HG03280 (cell line): ENCODE results near the gene MYOG.

Source experiments
- ATAC-seq: cut with Tn5 transposase; IDR thresholded peaks from one replicate; pipeline ENCODE4 v1.9.1; 2021; ENCODE audit warnings: mild to moderate bottlenecking, moderate library complexity; ENCODE audit not compliant: unreplicated experiment

Gene MYOG

DNA sequence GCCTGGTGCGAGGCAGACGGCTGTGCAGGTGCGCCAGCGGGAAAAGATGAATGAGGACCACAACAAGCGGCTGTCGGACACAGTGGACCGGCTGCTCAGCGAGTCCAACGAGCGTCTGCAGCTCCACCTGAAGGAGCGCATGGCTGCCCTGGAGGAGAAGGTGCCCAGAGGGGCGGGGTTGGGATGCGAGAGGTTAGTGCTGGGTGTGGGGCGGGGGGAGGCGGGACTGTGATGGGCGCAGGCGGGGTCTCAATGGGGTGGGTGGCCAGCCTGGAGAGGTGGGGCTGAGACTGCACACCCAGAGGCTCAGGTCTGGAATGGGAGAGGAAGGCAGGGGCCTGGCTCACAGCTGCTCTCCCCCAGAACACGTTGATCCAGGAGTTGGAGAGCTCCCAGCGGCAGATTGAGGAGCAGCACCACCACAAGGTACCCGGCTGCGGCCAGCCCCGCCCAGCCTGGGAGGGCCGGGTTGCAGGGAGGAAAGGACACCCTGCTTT lies 37.2 kb downstream of the MYOG start:
- ATAC-seq, result no peak

DNA sequence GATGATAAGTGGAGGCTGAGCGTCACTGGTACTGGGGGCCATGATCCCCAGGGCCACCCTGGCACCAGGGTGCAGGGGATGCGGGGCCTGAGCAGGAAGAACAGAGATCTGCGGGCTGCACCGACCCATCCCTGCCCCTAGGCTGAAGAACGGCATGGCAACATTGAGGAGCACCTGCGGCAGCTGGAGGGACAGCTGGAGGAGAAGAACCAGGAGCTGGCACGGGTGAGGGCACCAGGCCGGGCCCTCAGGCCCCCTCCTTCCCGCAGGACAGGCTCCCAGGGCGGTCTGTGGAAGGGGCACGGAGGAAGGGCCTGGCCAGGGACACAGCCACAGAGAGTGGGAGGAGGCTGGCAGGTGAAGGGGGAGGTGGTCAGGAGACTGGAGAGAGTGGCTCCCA lies 37.7 kb downstream of the MYOG start:
- no peak for ATAC-seq

DNA sequence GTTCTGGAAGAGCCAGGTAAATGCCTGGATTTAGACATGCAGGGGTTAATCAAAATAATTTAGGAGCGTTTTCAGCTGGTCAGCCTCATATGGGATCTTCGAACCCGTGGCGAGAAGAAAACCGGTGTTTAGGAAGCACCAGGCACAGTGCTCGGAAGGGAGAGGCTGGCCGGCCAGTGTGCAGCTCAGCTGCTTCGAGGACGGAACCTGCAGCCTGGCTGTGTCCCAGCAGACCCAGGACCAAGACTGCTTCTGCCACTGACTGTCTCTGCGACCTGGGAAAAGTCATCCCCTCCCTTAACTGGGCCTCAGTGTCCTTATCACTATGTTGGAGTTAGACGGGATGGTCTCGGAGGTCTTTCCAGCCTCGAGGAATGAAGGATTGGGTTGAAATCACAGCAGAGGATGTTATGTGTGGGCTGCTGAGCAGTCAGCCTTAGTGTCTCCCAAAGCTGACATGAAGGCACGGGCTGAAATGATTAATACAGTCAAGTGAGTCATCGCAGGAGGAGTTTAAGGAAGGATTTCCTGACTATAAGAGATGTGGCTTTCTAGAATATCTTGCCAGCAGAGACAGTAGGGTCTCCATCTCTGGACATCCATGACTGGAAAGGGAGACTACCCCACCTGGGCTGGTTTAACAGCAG lies 38.7 kb downstream of the MYOG start:
- ATAC-seq, result no peak

DNA sequence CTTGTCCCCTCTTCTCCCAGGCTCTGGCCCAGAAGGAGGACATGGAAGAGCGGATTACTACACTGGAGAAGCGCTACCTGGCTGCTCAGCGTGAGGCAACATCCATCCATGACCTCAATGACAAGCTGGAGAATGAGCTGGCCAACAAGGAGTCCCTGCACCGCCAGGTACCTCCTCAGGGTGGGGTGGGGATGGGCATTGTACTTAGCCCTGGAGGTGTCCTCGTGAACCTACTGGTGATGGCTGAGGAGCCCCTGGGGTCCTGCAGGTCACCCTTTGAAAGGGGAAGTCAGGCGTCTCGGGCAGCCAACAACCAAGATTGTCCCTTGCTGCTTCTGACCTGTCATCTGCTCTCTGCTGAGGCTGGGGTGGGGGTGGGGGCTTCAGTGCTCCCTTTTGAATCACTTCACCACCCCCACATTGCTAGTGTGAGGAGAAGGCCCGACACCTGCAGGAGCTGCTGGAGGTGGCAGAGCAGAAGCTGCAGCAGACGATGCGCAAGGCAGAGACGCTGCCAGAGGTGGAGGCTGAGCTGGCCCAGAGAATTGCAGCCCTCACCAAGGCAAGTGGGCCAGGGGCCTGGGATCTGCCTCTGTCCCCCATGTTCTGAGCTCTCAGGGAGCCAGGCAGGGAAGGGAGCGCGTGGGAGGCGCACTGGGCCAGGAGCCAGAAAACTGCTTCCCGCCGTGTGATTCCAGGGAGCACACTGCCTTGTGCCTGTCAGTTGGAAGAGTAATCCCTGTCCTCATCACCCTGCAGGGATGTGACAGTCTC lies 39.8 kb downstream of the MYOG start:
- ATAC-seq, result no peak

DNA sequence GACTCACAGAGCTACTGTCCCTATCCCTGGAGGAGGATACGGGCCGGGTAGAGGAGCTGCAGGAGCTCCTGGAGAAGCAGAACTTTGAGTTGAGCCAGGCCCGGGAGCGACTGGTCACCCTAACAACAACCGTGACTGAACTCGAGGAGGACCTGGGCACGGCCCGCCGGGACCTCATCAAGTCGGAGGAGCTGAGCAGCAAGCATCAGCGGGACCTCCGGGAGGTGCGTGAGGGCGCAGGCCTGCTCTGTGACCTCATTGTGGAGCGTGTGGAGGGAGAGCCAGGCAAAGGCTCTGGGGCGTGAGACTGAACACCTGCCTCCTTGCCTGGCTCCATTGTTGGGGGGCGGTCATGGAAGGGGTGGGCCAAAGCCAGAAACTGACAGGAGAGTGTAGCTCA lies 40.5 kb downstream of the MYOG start:
- no peak for ATAC-seq

DNA sequence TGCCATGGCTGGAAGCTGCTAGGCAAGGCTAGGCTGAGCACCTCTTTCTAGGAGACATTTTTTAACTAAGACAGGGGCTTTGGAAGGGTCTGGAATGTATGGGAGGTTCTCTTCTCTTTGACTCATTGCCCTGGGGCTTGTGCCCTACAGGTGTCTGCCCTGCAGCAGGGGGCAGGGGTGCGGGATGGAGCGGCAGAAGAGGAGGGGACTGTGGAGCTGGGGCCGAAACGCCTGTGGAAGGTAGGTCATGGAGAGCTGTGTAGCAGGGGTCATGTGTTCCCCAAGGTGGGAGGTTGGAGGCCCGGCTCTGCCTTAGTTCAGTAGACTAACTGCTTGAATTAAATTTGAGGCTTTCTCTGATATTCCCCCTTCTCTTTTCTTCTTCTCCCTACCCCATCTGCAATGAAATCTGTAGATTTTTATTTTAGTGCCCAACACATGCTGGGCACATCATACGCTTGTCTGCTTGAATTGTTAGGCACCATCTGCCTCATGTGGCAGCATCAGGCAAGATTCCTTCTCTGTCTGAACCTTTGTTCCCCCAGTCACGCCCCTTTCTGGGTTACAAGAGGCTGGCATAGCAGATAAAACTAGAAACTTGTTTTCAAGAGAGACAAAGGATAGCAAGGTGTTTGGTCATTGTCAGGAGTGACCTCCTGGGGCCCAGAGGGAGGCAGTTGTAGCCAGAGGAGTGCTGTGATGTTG lies 41.1 kb downstream of the MYOG start:
- no peak for ATAC-seq

DNA sequence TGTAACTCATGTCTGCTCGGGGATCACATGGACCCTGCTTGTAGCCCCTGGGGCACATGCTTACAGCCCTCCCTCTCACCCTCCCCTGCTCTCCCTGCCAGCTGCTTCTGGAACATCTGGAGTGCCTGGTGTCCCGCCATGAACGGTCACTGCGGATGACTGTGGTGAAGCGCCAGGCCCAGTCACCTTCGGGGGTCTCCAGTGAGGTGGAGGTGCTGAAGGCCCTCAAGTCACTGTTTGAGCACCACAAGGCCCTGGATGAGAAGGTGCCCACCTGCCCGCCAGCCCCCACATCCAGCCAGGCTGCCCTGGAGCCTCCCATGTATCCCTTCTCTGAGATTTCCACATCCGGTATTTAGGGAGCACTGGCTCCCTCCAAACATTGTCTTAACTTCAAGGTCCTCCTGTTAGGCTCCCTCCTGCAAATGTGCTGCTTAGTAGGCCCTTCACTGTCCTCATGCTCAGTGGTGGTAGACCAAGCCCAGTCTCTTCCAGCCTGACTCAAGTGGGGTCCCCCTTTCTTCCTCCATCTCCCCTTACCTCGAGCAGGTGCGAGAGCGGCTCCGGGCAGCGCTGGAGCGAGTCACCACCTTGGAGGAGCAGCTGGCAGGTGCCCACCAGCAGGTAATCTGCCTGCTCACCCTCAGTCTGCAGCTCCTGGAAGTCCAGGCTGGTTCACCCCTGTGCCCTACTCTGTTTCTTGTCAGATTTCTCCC lies 41.8 kb downstream of the MYOG start:
- no peak for ATAC-seq

DNA sequence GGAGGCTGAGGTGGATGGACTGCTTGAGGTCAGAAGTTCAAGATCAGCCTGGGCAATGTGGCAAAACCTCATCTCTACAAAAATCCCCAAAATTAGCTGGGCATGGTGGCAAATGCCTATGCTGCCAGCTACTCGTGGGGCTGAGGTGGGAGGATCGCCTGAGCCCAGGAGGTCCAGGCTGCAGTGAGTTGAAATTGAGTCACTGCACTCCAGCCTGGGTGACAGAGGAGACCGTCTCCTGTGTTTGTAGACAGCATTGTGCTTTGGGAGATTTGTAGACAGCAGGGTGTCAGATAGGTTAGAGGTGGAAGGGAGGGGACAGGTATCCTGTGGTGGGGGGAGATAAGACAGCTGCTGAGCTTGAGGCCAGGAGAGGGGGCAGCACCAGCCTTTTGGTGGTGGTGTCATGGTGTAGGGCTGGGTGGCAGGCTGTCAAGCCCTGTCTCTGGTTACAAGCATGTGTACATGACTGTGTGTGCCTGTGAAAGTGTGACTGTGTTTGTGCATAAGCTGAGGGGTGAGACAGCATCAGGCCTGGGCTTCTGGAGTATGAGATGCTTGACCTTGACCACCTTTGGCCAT lies 44.4 kb downstream of the MYOG start:
- no peak for ATAC-seq

DNA sequence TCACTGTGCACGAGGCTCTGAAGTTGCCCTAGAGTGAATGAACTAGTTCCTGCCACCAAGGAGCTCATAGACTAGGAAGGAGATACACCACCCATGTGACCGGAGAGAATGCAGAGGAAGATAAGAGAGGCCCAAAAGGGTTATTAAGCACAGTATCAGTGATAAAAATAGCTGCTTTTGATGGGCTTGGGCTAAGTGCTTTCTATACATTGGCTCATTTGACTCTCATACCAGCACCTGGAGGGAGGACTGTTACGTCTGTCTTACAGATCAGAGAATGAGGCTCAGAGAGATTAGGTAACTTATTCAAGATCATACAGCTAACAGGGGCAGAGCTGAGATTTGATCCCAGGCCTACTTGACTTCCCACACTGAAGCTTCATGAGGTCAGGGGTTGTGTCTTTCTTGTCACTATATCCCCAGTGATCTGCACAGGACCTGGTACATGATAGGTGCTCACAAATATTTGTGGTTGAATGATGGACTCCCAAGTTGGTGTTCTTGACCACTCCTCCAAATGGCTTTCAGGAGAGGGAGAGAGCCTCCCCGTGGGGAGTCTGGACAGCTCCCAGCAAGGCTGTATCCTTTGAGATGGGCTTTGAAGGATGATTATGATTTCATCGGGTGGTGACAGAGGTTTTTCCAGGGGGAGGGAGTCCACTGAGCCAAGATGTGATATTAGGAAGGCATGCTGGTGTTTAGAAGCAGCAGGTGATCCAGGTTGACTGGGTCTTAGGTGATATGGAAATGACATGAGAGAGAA lies 45.1 kb downstream of the MYOG start:
- no peak for ATAC-seq

DNA sequence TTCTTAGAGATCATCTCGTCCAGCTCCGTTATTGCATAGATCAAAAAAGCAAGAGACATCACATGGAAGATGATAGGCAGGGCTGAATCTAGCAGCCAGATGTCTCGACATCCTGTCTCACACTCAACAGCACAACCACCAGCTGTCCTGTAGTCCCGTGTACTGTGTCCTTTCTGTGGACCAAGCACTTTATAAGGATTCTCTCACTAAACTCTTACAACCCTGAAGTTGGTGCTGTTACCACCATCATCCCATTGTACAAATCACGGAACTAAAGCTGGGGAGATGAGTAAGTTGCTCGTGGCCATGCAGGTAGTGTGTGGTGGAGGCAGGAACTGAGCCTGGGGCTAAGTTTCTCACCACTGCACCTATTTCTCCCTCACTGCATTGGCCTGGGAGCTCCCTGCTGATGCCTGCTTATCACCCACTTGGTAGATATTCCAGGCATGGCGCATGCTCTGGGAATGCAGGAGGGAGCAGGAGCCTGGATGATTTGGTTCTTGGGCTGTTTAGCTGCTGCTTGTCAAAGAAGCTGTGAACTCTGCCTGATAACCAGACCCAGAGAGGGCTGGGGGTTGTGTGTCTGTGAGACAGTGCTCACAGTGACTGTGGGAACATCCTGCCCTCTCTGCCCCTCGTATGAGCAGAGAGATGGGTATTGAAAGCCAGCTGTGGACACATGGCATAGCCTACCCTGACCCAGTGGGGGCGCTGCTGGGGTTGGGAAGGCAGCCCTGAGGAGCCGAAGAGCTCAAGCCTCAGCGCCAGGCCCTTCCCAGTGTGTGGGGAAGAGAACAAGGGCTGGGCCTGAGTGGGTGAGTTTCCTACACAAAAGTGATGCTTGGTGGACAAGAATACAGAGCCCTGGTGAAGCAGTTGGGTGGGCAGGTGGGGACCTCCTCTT lies 46.0 kb downstream of the MYOG start:
- ATAC-seq, result no peak

DNA sequence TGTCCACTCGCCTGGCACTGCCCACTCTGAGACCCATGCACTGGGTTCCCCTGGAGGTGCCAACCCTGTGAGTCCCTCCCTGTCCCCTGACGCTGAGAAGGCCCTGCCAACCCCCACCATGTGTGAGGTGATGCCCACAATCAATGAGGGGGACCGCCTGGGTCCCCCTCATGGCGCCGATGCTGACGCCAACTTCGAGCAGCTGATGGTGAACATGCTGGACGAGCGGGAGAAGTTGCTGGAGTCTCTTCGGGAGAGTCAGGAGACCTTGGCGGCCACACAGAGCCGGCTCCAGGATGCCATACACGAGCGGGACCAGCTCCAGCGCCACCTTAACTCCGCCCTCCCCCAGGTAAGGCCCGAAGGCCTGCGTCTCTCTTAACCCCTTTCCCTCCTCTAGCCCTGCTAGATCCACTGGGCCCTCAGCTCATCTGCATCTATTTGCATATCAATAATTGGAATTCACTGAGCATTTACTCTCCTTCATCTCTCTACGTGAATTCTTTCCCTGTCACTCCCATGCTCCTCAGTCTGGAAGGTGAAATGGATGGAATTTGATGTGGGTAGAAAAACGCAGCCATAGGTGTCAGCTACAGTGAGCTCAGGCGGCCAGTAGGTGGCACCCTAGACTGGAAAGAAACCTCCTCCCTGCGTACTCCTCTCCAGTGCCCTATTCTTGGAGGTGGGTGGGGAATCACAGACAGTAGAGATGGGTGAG lies 46.8 kb downstream of the MYOG start:
- no peak for ATAC-seq

DNA sequence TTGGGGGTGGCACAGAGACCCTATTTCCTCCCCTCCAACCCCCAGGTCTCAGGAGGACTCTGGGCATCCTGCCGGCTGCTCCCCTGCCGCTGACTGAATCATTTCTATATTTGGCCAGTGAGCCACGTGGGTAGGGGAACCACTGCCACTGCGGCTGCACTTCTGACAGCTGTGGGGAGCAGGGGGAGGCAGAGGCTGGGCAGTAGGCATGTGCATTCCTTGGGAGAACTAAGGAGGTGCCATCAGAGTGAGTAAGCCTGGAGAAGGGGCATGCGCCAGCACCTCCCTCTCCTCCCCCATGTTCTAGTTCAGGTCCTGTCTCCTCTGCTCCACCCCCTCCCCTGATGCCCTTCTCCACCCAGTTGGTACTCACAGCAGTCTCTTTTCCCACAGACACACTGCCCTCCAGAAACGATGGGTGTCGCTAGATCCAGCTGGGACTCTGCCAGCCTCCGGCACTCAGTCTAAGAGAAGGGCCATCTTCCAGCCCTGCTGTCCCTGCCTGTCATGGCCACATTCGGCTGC lies 47.5 kb downstream of the MYOG start:
- no peak for ATAC-seq

DNA sequence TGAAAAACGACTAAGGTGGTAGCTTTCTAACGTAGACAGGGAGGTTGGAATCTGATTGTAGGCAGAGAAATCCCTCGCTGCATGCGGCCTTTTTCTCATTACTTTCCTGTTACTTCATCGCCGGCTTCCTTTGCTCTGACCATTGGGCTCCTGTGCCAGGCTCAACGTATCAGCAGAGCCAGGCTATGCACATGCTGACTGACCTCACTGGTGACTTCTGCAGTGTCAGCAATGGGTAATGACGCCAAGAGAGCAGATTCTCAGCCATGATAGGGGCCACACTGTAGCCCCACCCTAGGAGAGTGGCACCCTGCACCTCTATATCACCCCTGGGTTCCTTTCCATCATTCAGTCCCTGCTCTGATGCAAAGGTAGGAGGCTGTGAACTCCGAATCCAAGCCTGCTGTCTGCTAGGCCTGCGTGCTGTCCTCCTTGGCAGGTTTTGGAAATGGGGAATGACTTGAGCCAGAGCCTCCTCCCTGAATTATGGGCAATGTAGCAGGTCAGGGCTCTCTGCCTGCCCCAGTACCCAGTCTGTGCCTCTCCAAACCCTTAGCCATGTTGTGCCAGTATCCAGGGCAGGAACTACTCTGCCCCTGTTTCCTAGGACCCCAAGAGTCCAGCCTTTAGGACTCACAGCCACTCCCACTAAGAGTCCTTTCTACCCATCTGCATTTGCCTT lies 48.2 kb downstream of the MYOG start:
- ATAC-seq, result no peak

DNA sequence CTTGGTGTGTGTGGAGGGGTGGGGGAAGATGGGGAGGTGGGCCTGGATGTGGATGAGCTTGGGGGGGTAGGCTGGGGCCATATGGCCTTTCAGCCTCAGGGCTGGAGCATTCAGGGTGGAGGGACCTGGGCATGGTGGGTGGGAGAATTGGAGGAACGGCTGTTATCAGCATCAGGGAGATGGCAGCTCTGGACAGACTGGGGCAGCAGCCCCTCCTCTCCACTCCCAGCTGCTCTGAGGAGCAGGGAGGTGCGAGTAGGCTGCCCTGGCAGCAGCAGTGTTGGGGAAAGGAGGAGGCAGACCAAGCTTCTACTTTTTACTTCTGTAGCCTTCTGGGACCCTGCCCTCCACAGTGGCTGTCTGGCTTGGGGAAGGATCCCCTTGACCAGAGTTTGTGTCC lies 49.3 kb downstream of the MYOG start:
- ATAC-seq, result no peak

DNA sequence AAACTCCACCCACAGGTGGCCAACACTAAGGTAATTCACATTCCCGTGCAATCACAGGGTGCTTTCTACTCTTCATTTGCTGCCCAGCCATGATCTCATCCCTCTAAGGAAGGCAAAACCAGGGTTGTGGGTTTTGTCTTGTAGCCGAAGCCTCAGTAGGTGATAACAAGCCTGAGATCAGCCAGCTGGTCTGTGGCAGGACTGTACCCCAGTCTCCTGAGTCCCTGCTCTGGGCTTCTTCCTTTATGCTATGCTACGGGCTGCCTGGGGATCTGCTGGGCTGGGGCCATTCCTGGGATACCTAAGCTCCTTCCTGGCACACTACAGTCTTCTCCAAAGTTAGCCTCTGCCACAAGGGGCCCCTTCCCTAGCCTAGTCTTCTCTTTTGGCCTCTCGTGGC lies 49.7 kb downstream of the MYOG start:
- ATAC-seq, result no peak

DNA sequence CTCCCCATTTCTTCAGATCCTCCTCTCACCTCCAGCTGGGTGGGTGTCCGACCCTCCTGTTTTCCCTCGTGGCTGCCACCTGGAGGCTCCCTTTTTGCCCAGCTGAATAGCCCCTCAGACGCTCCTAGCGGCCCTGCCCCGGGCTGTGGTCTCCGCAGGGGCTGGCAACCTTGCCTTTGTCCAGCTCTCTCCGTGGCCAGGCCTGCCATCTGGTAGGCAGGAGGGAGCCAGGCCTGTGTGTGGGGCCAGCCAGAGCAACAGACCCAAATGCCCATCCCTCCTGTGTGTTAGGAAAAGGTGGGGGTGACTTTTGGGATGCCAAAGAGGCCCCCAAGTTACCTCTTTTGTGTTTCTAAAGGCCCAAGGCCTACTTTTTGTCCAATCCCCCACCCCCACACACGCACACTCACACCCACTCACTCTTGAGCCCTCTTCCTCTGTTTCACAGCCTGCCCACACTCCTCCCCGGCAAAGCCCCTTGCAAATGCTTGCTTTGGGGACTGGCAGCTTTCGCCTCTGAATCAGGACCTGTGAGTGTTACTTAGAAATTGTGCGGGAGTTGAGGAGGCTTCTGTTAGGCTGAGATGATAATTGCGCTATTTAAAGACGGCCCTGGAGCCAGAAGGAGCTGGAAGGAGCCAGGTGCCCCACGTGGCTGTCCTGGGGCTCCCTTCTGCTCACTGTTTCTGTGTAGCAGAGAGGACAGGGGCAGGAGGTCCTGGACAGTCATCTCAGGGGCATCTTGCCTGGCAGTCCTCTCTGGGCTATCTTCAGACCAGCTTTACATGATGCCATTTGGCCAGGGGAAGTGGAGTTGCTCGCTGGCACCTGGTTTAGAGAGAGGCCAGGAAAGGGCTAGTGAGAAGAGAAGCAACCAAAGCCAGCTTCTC lies 50.5 kb downstream of the MYOG start:
- ATAC-seq, result no peak
